ENCODE data around the gene SENP3.

SENP3 gene

DNA sequence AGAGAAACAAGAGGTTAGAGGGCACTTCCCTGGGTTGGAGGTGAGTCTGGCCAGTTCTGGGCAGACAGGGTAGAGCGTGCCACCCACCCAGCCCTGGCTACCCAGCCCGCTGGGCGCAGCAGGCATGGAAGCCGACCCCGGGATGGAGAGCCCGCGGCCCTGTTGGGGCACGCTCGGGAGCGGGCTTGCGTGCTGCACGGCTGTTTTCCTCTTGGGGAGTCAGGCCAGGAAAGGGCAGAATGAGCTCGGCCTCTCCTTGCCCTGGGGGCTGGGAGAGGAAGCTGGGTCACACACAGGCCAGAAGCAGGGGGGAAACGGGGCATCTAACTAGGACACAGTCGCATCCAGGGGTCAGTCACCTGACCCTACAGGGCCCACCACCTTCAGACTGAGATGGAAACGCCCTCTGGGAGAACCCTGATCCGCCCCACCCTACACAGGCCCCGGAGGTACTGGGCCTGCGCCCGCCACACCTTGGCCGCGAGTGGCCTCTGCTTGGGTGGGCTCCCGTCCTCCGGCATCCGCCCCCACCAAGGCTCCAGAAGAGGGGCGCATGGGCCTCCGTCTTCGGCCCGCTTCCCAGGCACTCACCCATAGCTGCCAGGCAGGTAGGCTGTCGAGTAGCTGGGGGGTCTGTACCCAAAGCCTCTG lies 27.0 kb downstream of the SENP3 start:
- DNase-seq (ENCODE audit: low spot score): no peak
- in situ Hi-C loops (cut with MboI; ENCODE audit: low sequenced_read_pairs, unreplicated experiment): no loop called here
- TF ChIP-seq, protein P1, sequence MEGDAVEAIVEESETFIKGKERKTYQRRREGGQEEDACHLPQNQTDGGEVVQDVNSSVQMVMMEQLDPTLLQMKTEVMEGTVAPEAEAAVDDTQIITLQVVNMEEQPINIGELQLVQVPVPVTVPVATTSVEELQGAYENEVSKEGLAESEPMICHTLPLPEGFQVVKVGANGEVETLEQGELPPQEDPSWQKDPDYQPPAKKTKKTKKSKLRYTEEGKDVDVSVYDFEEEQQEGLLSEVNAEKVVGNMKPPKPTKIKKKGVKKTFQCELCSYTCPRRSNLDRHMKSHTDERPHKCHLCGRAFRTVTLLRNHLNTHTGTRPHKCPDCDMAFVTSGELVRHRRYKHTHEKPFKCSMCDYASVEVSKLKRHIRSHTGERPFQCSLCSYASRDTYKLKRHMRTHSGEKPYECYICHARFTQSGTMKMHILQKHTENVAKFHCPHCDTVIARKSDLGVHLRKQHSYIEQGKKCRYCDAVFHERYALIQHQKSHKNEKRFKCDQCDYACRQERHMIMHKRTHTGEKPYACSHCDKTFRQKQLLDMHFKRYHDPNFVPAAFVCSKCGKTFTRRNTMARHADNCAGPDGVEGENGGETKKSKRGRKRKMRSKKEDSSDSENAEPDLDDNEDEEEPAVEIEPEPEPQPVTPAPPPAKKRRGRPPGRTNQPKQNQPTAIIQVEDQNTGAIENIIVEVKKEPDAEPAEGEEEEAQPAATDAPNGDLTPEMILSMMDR (IDR thresholded peaks at IDR 0.05; ENCODE audit: borderline replicate concordance, control extremely low read depth, extremely low read depth, insufficient read depth, missing control alignments): no peak

- peak; percentile 88 for DNase-seq (ENCODE audit: low spot score)
- in situ Hi-C loops (cut with MboI; ENCODE audit: low sequenced_read_pairs, unreplicated experiment): no loop called here
- TF ChIP-seq, protein P1 (IDR thresholded peaks at IDR 0.05; ENCODE audit: borderline replicate concordance, control extremely low read depth, extremely low read depth, insufficient read depth, missing control alignments): peak; percentile 82
Observed at GRCh38 chr17:7589204-7589868, 27.6 kb downstream of the SENP3 start.

- DNase-seq (ENCODE audit: low spot score): no peak
- in situ Hi-C loops (cut with MboI; ENCODE audit: low sequenced_read_pairs, unreplicated experiment): no loop called here
- TF ChIP-seq, protein P1 (IDR thresholded peaks at IDR 0.05; ENCODE audit: borderline replicate concordance, control extremely low read depth, extremely low read depth, insufficient read depth, missing control alignments): no peak
Observed at GRCh38 chr17:7589891-7590691, 28.4 kb downstream of the SENP3 start, which contains the start of gene SOX15. SOX15 (minus strand) TSS chr17:7590094; CDS start chr17:7589676, 418 bp downstream.

GRCh38 chr17:7590743-7591142 lies 29.0 kb downstream of the SENP3 start:
- in situ Hi-C loops (cut with MboI; ENCODE audit: low sequenced_read_pairs, unreplicated experiment): no loop called here
- TF ChIP-seq, protein P1 (IDR thresholded peaks at IDR 0.05; ENCODE audit: borderline replicate concordance, control extremely low read depth, extremely low read depth, insufficient read depth, missing control alignments): no peak
- no peak for DNase-seq (ENCODE audit: low spot score)

DNA sequence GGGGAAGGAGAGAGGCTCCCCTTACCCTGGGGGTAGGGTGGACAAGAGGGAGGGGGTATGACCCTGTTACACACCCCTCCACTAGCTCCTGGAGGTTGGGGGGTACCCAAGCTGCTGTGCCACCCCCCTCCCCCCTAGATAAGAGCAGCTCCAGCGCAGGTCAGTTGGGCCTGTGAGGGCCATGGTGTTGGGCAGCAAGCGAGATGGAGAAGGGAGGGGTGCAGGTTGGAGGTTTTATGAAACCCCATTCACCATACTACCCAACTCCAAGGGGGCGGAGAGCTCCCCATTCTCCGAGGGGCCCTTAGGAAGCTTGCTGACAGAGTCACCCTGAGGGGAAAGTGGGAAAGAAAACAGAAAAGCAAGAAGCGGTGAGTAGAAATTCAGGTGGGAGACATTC lies 29.9 kb downstream of the SENP3 start:
- no peak for DNase-seq (ENCODE audit: low spot score)
- in situ Hi-C loops (cut with MboI; ENCODE audit: low sequenced_read_pairs, unreplicated experiment): no loop called here
- TF ChIP-seq, protein P1 (IDR thresholded peaks at IDR 0.05; ENCODE audit: borderline replicate concordance, control extremely low read depth, extremely low read depth, insufficient read depth, missing control alignments): no peak

DNA sequence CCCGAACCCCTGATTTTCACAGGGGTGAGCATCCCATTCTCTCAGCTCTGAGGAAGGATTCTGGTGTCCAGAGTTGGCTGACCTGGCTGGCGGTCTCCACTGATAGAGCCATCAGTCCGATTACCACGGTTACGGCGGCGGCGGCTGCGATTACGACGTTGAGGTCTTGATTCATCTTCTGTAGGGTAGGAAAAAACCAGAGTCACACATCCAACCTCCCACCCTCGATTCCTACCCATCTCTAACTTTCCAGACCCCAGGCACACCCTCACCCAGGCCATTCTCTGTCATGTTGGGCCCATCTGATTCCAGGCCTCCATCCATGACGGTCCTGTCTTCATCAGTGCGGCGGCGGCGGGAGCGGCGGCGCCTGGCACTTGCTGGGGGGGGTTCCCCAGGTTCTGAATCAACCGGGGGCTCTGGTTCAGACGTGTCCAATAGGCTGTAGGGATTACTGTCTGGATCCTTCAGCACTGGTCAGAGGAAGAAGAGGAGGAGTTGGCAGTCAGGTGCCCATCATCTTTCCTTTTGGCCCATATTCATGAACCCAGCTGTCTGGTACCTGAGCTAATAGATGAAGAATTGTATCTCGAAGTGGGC lies 30.8 kb downstream of the SENP3 start:
- TF ChIP-seq, protein P1 (IDR thresholded peaks at IDR 0.05; ENCODE audit: borderline replicate concordance, control extremely low read depth, extremely low read depth, insufficient read depth, missing control alignments): no peak
- no peak for DNase-seq (ENCODE audit: low spot score)
- in situ Hi-C loops (cut with MboI; ENCODE audit: low sequenced_read_pairs, unreplicated experiment): no loop called here

Data from GM13976 (cell line).